ENCODE data around the gene JARID2.

DNA sequence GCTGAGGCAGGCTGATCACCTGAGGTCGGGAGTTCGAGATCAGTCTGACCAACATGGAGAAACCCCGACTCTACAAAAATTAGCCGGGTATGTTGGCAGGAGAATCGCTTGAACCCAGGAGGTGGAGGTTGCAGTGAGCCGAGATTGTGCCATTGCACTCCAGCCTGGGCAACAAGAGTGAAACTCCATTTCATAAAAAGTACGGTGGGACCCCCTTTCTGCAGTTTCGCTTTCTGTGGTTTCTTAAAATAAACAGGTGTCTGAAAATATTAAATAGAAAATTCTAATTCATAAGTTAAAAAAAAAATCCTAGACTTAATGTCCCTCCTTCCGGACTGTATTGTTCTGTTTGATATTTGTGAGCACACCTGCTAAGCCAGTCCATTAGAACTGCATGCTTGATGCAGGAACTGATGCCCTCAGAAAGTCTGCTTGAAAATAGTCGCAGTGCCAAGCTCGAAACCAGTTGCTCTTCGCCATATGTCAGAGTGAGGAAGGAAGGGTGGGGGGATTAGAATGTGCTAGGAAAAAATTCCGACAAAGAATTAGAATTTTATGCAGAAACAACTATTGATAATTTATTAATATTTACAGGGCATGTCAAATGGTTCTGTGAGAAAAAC, 85.9 kb downstream of the JARID2 start:
- no peak for TF ChIP-seq POLR2AphosphoS5 (IDR thresholded peaks at IDR 0.05)
- TF ChIP-seq, protein P1, sequence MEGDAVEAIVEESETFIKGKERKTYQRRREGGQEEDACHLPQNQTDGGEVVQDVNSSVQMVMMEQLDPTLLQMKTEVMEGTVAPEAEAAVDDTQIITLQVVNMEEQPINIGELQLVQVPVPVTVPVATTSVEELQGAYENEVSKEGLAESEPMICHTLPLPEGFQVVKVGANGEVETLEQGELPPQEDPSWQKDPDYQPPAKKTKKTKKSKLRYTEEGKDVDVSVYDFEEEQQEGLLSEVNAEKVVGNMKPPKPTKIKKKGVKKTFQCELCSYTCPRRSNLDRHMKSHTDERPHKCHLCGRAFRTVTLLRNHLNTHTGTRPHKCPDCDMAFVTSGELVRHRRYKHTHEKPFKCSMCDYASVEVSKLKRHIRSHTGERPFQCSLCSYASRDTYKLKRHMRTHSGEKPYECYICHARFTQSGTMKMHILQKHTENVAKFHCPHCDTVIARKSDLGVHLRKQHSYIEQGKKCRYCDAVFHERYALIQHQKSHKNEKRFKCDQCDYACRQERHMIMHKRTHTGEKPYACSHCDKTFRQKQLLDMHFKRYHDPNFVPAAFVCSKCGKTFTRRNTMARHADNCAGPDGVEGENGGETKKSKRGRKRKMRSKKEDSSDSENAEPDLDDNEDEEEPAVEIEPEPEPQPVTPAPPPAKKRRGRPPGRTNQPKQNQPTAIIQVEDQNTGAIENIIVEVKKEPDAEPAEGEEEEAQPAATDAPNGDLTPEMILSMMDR (IDR thresholded peaks at IDR 0.05): no peak
- TF ChIP-seq EP300 (IDR thresholded peaks at IDR 0.05): no peak
- no peak for TF ChIP-seq POLR2A (IDR thresholded peaks at IDR 0.05)

Measured in sigmoid colon (tissue), 4 donors.